Endometrial microvascular endothelial cells (primary cell): ENCODE results near the gene C1QTNF8. TPM values are rescaled to one million over a fixed set of nuclear protein-coding genes. Genes with fewer than 3 reads are reported as not detected.

ENCODE experiments used
- in situ Hi-C: cut with HindIII; loops from 2 replicates; pipeline ENCODE4 v1.10.0; 2017; ENCODE audit warnings: low sequenced_read_pairs, low pct_unique_long_range_greater_than_20kb; ENCODE audit errors: inconsistent ontology term
- total RNA-seq: library from RNA; depleted of rRNA; stranded (reverse); fragments of >200 nt; gene quantifications from one replicate; pipeline ENCODE4 v1.2.3, GENCODE V29; 2015; ENCODE audit errors: inconsistent ontology term

The C1QTNF8 gene
- total RNA-seq, 1 donor from 2014 or later: not detected

DNA sequence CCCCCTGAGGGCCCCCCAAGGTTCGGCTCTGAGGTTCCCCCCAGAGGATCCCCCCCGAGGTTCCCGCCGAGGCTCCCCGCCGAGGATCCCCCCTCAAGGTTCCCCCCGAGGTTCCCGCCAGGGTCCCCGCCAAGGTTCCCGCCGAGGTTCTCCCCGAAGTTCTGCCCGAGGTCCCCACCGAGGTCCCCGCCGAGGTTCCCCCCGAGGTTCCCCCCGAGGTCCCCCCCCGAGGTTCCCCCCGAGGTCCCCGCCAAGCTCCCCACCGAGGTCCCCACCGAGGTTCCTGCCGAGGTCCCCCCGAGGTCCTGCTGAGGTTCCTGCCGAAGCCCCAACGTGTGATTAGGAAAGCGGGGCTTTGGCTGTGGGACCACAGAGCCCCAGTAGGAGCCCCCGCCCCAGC, 55.7 kb downstream of the C1QTNF8 start:
- in situ Hi-C loops: no loop called here

DNA sequence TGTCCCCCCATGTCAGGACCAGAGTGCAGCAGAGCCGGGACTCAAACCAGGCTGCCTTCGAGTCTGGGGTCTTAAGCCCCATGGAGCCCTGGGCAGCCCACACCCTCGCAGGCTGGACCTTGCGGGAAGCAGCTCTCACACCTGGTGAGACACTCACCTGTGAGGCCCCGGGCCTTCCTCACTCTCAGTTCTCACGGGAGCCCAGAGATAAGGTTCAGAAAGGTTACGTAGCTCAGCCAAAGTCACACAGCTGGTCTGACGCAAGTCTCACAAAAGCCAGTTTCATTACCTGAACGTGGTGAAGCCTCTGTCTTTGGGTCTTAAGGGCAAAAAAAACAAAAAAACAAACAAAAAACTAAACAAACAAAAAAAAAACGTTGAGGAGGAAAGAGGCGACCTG, 56.3 kb downstream of the C1QTNF8 start:
- in situ Hi-C loops: no loop called here

DNA sequence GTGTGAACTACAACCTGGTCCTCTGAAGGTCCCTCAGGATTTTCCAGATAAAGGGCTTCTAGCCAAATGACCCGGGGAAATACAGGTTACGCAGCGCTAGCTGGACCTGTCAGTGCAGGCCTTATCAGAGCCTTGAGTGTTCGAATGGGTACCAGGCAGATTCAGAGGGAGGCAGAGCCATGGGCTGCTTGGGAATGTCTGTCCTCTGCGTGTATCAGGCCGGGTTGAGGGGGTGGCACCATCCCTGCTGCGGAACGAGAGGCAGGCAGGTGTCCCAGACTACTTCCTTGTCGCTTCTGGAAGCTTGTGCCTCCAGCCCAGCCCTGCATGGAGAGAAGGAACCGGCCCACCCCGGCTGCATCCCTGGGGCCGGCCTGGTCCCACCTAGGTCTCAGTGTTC, 57.1 kb downstream of the C1QTNF8 start:
- in situ Hi-C loops: no loop called here

Other genes with a start within 250 kb of the C1QTNF8 start
- gene LMF1, start 125.3 kb downstream of the C1QTNF8 start, total RNA-seq: 6.3 TPM
- gene SOX8, start 114.5 kb downstream of the C1QTNF8 start, total RNA-seq: not detected
- not detected for gene SSTR5, start 23.5 kb downstream of the C1QTNF8 start, total RNA-seq
- 0.09 TPM for gene CACNA1H, start 56.9 kb upstream of the C1QTNF8 start, total RNA-seq
- gene TPSG1, start 129.0 kb upstream of the C1QTNF8 start, total RNA-seq: not detected
- gene TPSB2, start 133.9 kb upstream of the C1QTNF8 start, total RNA-seq: not detected
- gene TPSAB1, start 144.5 kb upstream of the C1QTNF8 start, total RNA-seq: not detected
- not detected for gene TPSD1, start 159.8 kb upstream of the C1QTNF8 start, total RNA-seq
- 62.4 TPM for gene UBE2I, start 213.4 kb upstream of the C1QTNF8 start, total RNA-seq
- 0.74 TPM for gene BAIAP3, start 237.4 kb upstream of the C1QTNF8 start, total RNA-seq